ENCODE data around the gene B3GNT3. TPM values are rescaled to one million over a fixed set of nuclear protein-coding genes. Genes with fewer than 3 reads are reported as not detected.

Gene B3GNT3
- total and polyA plus RNA-seq, 2 donors (not counting 1 experiment from before 2014, with no cell fraction given), result 0.06 TPM; not detected in 1

GRCh38 chr19:17847538-17848366 lies 52.8 kb downstream of the B3GNT3 start, which contains the start of gene JAK3:
Gene JAK3, minus strand, starts transcription at chr19:17847982. Its CDS starts 3,565 bp downstream, at chr19:17844417.
- peaks cover 0 to 6% (median 0%) of the 10 kb centered on the region in 3 donors for H3K9me3 ChIP-seq (ENCODE audit: control extremely low read depth in 1 of 3, control insufficient read depth in 2 of 3, insufficient read depth in 1 of 3, low read length in 2 of 3)
- peaks cover 47% of the 10 kb centered on the region for H3K79me2 ChIP-seq (ENCODE audit: control insufficient read depth, insufficient read depth, low read length)
- H3K4me2 ChIP-seq (replicated peaks; ENCODE audit: low read depth, low read length, poor library complexity, severe bottlenecking), result peak within 1 kb of the TSS; percentile 93
- TF ChIP-seq EZH2 (IDR thresholded peaks at IDR 0.05; ENCODE audit: borderline replicate concordance, insufficient read depth, low read depth, low read length, poor library complexity, severe bottlenecking) (no peak), CTCF (IDR thresholded peaks at IDR 0.05) (no peak)
- H3K27me3 ChIP-seq (replicated peaks in 1 of 4; ENCODE audit: control extremely low read depth in 1 of 4, control insufficient read depth in 3 of 4, insufficient read depth in 4 of 4, low read length in 3 of 4), result no peaks in the 10 kb centered on the region
- peaks cover 58 to 90% of the 10 kb centered on the region in 2 donors for H3K4me1 ChIP-seq (ENCODE audit: control insufficient read depth in 2 of 2, insufficient read depth in 2 of 2, low read length in 2 of 2)
- H3K27me3 Mint-ChIP-seq, result no peaks in the 10 kb centered on the region
- H2AFZ ChIP-seq (ENCODE audit: insufficient read depth, low read depth, low read length, poor library complexity, severe bottlenecking), result peak within 1 kb of the TSS; percentile 73
- intact Hi-C loops (cut with micrococcal nuclease), result no loop called here
- H3K4me3 Mint-ChIP-seq, result peak within 1 kb of the TSS; percentile 96
- peak; percentile 81 for ATAC-seq (ENCODE audit: low read depth)
- 0% methylated on average over 34 of the region's 40 CpGs for WGBS (ENCODE audit: insufficient coverage)
- no peaks in the 10 kb centered on the region for H3K9me3 Mint-ChIP-seq (ENCODE audit: insufficient read depth)
- peak within 1 kb of the TSS; percentile 88 for H3K9ac ChIP-seq (ENCODE audit: low read length)
- DNase-seq, result peak; percentile 88
- peaks cover 0 to 20% of the 10 kb centered on the region in 2 experiments for H3K36me3 ChIP-seq (replicated peaks in 1 of 2; ENCODE audit: control extremely low read depth in 1 of 2, control insufficient read depth in 1 of 2, extremely low read depth in 1 of 2, insufficient read depth in 2 of 2, low read length in 1 of 2)
- H3K27ac Mint-ChIP-seq, result peak within 1 kb of the TSS; percentile 91
- POLR2A ChIA-PET, result interaction anchor here (0.6 to 1.8 kb wide), 16 partner anchors 8 to 1313 kb away, joined by 3 to 14 read pairs (median 4); partner anchors contain the start of genes CCDC124, FCHO1 and RPL18A
- peak within 1 kb of the TSS; percentile 87 to 94 for H3K27ac ChIP-seq (ENCODE audit: low read length in 2 of 2)
- peaks cover 61% of the 10 kb centered on the region for H3K4me1 Mint-ChIP-seq
- peaks cover 20% of the 10 kb centered on the region for H4K20me1 ChIP-seq (ENCODE audit: control insufficient read depth, insufficient read depth, low read length, poor library complexity, severe bottlenecking)
- H3K4me3 ChIP-seq (ENCODE audit: control extremely low read depth in 1 of 5, extremely low read depth in 1 of 5, insufficient read depth in 1 of 5, low read depth in 2 of 5, low read length in 4 of 5), result peak within 1 kb of the TSS; percentile 57 to 85 (median 67)
- CTCF ChIA-PET, result interaction anchor here (0.9 to 15.3 kb wide), 8 partner anchors 8 to 87 kb away, joined by 3 to 374 read pairs (median 4); partner anchors contain the start of genes CCDC124 and RPL18A

Measured in B cell (primary cell).